Astrocyte of the spinal cord (primary cell): ENCODE results near the gene PMM1.
"Not testable (repeated sequence)": the region's sequence is repeated elsewhere in the genome, so short reads cannot be mapped to it uniquely, and the experiment has no call there.

Experiments used
- DNase-seq: peaks from one replicate; pipeline ENCODE4 v3.0.0; 2011; ENCODE audit warnings: low read depth, low spot score
- H3K4me3 ChIP-seq: 2 replicates; pipeline ENCODE4 v1.5.1; 2011; ENCODE audit warnings: low read depth, mild to moderate bottlenecking, low read length, moderate library complexity
- CTCF ChIP-seq: IDR thresholded peaks from 2 replicates; pipeline ENCODE4 v1.5.1; 2012; ENCODE audit warnings: low read depth, mild to moderate bottlenecking, low read length, inconsistent platforms
- in situ Hi-C: cut with HindIII; loops from 2 replicates; pipeline ENCODE4 v1.10.0; 2017; ENCODE audit warnings: low sequenced_read_pairs

The PMM1 gene

DNA sequence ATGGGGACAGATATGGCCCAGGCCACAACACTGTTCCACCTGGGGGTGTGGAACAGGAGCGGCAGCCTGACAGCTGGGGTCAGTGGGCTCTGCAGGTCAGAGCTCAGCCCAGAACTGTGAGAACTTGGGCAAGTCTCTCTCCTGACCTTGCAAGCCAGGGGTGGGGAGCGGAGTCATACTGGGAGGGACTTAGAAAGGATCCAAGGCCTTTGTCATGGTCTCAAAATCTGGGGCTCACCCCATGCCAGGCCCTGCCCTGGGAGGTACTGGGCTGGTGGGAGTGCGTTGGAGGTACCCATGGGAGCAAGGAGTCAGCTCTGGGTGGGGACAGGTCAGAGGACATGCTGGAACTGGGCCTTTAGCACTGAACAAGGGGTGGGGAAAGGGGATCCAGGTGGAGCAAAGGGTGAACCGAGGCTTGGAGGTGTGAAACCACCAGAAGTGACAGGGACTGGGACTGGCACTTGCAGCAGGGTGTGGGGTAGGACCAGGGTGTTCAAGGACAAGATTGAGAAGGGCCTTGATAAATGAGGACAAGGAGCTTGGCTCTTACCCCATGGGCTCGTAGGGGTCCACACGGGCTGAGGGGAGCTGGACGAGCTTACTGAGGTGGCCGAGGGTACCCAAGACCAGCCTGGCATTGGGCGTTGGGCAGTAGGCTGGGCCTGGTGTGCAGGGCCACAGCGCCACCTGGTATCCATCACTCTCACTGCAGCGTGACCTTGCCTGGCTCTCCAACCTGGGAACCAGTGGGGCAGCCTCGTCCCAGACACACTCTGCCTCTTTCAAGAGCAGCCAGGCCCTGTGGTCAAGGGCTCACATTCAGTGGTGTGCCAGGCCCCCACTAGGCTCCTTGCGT, 7.4 kb upstream of the PMM1 start:
- DNase-seq = peak; percentile 41
- in situ Hi-C loops = no loop called here
- TF ChIP-seq CTCF = peak; percentile 89
- H3K4me3 ChIP-seq = no peak overlapping the region

DNA sequence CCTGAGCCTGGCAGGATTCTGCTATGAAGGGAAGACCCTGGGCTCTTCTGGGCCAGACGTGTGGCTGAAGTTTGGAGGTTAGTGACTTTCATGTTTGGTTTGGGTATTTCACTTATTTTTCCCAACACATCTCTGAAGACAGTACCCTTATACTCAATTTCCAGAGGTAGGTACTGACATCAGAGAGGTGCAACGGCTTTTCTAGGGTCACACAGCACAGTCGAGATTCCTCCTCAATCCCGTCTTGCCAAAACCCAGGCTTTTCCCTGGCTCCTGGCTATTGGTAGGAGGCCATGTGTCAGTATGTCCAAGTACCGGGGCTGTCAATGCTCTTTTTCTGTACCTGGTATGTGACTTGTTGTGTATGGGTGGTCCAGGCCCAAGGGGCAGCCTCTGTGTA, 6.1 kb upstream of the PMM1 start:
- DNase-seq = no peak
- in situ Hi-C loops = no loop called here
- no peak overlapping the region for H3K4me3 ChIP-seq
- TF ChIP-seq CTCF = no peak

DNA sequence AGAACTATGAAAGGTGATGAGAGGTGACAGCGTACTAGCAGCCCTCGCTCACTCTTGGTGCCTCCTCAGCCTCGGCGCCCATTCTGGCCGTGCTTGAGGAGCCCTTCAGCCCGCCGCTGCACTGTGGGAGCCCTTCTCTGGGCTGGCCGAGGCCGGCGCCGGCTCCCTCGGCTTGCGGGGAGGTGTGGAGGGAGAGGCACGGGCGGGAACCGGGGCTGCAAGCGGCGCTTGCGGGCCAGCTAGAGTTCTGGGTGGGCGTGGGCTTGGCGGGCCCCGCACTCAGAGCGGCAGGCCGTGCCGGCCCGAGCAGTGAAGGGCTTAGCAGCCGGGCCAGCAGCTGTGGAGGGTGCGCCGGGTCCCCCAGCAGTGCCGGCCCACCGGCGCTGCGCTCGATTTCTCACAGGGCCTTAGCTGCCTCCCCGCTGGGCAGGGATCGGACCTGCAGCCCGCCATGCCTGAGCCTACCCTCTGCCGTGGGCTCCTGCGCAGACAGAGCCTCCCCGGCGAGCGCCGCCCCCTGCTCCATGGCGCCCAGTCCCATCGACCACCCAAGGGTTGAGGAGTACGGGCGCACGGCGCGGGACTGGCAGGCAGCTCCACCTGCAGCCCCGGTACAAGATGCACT, 3.8 kb upstream of the PMM1 start:
- H3K4me3 ChIP-seq, DNase-seq, in situ Hi-C loops: not testable (repeated sequence)

GRCh38 chr22:41587347-41587723, 2.3 kb downstream of the PMM1 start:
- DNase-seq = no peak
- TF ChIP-seq CTCF = no peak
- H3K4me3 ChIP-seq = no peak overlapping the region
- in situ Hi-C loops = no loop called here

GRCh38 chr22:41585898-41586297, 3.7 kb downstream of the PMM1 start:
- no peak overlapping the region for H3K4me3 ChIP-seq
- DNase-seq = no peak
- TF ChIP-seq CTCF = no peak
- in situ Hi-C loops = no loop called here

DNA sequence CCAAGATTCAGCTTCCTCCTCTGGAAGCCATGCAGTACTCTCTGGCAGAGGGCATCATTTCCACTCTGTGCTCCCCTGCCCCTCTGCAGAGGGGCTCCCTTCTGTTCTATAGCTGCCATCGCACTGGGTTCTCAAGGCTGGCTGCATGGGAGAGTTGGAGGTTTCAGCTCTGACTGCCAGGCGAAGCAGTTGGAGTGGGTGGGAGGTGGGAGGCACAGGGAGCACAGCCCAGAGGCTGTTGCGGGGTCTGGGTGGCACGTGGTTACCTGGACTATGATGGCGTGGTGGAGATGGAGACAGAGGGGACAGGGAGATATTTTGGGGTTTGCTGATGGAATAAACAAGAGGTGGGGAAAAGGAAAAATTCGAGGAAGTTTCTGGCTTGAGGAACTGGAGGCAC, 4.8 kb downstream of the PMM1 start:
- DNase-seq = no peak
- TF ChIP-seq CTCF = no peak
- no peak overlapping the region for H3K4me3 ChIP-seq
- in situ Hi-C loops = no loop called here

DNA sequence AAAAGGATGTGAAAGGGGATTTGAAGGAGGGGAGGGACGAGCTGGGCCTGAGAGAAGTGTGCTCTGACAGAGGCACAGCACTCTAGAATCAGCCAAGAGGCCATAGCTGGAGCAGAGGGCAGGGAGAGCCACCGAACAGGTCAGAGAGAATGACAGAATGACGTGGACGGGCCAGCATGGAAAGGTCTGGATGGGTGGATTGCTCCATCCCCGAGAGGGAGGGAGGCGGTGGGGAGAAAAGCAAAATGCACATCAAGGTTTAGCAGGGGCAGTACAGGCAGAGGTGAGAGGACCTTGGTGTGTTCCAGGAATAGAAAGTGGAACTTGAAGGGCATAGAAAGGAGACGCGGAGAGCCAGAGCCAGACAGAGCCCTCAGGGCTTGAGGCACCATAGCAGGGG, 6.9 kb downstream of the PMM1 start:
- H3K4me3 ChIP-seq = no peak overlapping the region
- DNase-seq = no peak
- no peak for TF ChIP-seq CTCF
- in situ Hi-C loops = no loop called here
